Activated T-helper 17 cell treated with anti-CD3 and anti-CD28 coated beads, Interleukin-2, amount 50 U/mL, for 72 hours (primary cell): ENCODE measurements around the gene WBP1L. TPM values are rescaled to one million over a fixed set of nuclear protein-coding genes. Genes with fewer than 3 reads are reported as not detected.
"Not testable (repeated sequence)": the region's sequence is repeated elsewhere in the genome, so short reads cannot be mapped to it uniquely, and the experiment has no call there.

Experiments
- ATAC-seq: fragments of 150-1000 bp; cut with Tn5 transposase; replicated peaks from 2 replicates; pipeline ENCODE4 v1.10.0; 2021; ENCODE audit warnings: mild to moderate bottlenecking, moderate library complexity
- H3K27ac Mint-ChIP-seq: one replicate; pipeline ENCODE4 v1.8.0; 2022; ENCODE audit warnings: mixed read lengths
- H3K27me3 Mint-ChIP-seq: one replicate; pipeline ENCODE4 v1.8.0; 2022; ENCODE audit warnings: mixed read lengths
- H3K36me3 Mint-ChIP-seq: one replicate; pipeline ENCODE4 v1.8.0; 2022; ENCODE audit warnings: low read depth, mild to moderate bottlenecking, mixed read lengths
- H3K4me1 Mint-ChIP-seq: one replicate; pipeline ENCODE4 v1.8.0; 2022; ENCODE audit warnings: mixed read lengths
- H3K4me3 Mint-ChIP-seq: one replicate; pipeline ENCODE4 v1.8.0; 2022; ENCODE audit warnings: mild to moderate bottlenecking, mixed read lengths
- H3K9me3 Mint-ChIP-seq: one replicate; pipeline ENCODE4 v1.8.0; 2022; ENCODE audit warnings: mixed read lengths
- total RNA-seq, 2 donors: library from RNA; stranded (reverse); gene quantifications; one replicate each; pipeline ENCODE4 v1.2.3, GENCODE V29; 2022

Gene WBP1L
- total RNA-seq, 2 donors from 2014 or later, result 18.4 to 24.8 TPM

- no peak for ATAC-seq
- H3K4me3 Mint-ChIP-seq, result no peak overlapping the region
Observed at GRCh38 chr10:102813734-102814452, 70.1 kb downstream of the WBP1L start.

DNA sequence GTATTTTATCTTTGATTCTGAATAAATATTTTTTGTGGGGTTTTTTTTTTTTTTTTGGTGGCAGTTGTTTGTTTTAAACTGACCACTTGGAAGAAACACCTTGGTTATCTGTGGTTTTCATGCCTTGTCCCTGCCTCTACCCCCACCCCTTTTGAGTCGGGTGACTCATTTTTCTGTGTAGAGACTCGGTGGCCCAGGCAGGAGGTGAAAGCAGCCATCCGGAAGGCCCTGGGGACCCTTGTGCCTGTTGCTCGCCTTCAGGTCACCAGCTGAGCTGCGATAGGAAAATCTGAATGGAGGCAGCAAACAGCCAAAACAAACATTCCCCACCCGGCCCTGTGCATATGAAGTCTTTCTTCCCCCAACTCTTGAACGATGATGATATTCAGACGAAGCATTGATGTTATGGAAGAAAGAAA lies 70.7 kb downstream of the WBP1L start:
- H3K27me3 Mint-ChIP-seq, result no peaks in the 10 kb centered on the region
- ATAC-seq, result no peak
- H3K36me3 Mint-ChIP-seq, result peaks cover 61% of the 10 kb centered on the region
- no peak overlapping the region for H3K27ac Mint-ChIP-seq
- H3K4me1 Mint-ChIP-seq, result no peaks in the 10 kb centered on the region
- no peaks in the 10 kb centered on the region for H3K9me3 Mint-ChIP-seq
- H3K4me3 Mint-ChIP-seq, result no peak overlapping the region

More at GRCh38 chr10:102813734-102814452, 70.1 kb downstream of the WBP1L start:
- H3K36me3 Mint-ChIP-seq, result peaks cover 64% of the 10 kb centered on the region
- H3K27me3 Mint-ChIP-seq, result no peaks in the 10 kb centered on the region
- H3K27ac Mint-ChIP-seq, result no peak overlapping the region
- no peaks in the 10 kb centered on the region for H3K4me1 Mint-ChIP-seq
- no peaks in the 10 kb centered on the region for H3K9me3 Mint-ChIP-seq

DNA sequence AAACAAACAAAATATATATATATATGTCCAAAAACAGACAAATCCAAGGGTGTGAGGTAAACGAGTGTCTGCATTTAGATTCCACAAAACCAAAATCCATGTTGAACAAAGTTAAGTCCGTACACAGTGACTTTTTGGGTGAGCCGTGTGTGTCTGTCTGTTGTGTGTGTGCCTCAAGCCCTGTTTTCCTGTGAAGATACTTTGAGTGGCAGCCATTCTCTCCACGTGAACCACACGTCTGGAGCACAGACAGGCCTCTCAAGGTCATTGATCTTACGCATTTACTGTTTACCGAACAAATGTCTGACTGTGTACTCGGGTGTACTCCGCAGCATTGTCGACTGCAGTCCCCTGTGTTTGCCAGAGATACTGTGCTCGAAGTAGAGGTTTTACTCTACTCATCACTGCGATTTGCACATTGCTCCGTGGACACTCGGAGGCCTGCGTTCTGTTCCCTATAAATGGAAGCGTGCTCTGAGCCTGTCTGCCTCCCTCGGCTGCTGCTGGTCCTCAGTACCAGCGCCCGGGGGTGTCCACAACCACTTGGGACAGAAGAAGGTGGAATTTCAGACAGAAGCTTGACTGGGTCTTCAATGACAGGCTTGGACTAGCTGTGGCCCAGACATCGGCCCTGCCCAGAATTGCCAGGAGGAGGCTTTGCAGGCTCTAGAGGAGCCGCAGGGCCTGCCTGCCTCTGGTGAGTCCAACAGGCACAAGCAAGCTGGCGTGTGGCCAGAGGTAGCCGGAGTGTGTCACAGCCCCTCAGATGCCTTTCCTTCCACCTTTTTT lies 71.3 kb downstream of the WBP1L start:
- no peak overlapping the region for H3K27ac Mint-ChIP-seq

GRCh38 chr10:102815790-102816549 lies 72.2 kb downstream of the WBP1L start:
- Mint-ChIP-seq H3K4me3 (no peak overlapping the region), H3K4me1 (no peaks in the 10 kb centered on the region), H3K27ac (no peak overlapping the region), H3K36me3 (peaks cover 46% of the 10 kb centered on the region), H3K9me3 (no peaks in the 10 kb centered on the region), H3K27me3 (no peaks in the 10 kb centered on the region)
- ATAC-seq, result no peak

More for the DNA sequence above, 71.3 kb downstream of the WBP1L start:
- no peak overlapping the region for H3K4me3 Mint-ChIP-seq
- peaks cover 55% of the 10 kb centered on the region for H3K36me3 Mint-ChIP-seq
- H3K4me1 Mint-ChIP-seq, result no peaks in the 10 kb centered on the region
- no peaks in the 10 kb centered on the region for H3K27me3 Mint-ChIP-seq
- no peak for ATAC-seq
- H3K9me3 Mint-ChIP-seq, result no peaks in the 10 kb centered on the region

DNA sequence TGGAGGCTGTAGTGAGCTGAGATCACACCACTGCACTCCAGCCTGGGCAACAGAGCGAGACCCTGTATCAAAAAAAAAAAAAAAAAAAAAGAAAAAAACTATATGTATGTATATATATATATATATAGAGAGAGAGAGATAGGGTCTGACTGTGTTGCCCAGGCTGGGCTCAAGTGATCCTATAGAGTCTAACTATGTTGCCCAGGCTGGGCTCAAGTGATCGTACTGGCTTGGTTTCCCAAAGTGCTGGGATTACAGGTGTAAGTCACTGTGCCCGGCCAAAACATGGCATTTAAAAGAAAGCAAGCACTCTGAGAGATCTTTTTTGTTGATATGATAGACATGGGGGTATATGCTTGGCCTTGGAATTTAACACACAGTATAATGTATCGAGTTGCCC lies 73.4 kb downstream of the WBP1L start:
- Mint-ChIP-seq H3K27ac (no peak overlapping the region), H3K27me3 (no peaks in the 10 kb centered on the region), H3K4me3 (no peak overlapping the region), H3K36me3 (peaks cover 34% of the 10 kb centered on the region), H3K4me1 (no peaks in the 10 kb centered on the region), H3K9me3 (no peaks in the 10 kb centered on the region)
- ATAC-seq, result no peak

DNA sequence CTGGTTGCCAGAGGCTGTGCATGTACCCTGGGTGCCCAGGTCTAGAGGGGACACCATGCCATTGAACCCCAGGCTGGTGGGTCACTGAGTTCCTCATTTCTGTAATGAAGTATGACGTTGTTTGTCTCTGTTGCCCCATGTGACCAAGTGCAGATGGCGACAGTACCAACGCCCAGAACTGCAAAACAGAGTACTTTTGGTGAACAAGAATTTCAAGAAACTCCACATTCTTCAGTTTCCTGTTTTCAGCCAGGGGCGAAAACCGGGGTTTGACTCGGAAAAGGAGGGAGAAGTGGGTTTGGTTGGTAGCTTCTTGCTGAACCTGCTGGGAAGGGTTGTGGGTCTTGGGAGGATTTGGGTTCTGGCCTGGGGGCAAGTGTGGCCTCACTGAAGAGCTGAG lies 75.3 kb downstream of the WBP1L start:
- Mint-ChIP-seq H3K36me3 (peaks cover 15% of the 10 kb centered on the region), H3K27ac (no peak overlapping the region), H3K4me3 (no peak overlapping the region), H3K9me3 (no peaks in the 10 kb centered on the region), H3K27me3 (no peaks in the 10 kb centered on the region), H3K4me1 (no peaks in the 10 kb centered on the region)
- ATAC-seq, result no peak

DNA sequence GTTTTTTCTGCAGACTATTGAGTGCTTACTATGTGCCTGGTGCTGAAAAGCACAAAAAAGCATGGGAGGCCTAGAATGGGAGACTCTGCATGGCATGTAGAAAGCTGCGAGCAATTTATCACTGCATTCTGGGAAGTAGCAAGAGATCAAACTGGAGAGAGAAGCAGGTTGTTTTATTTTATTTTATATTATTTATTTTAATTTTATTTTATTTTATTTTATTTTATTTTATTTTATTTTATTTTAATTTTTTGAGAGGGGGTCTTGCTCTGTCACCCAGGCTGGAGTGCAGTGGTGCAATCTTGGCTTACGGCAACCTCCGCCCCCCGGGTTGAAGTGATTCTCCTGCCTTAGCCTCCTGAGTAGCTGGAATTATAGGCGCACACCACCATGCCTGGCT lies 76.3 kb downstream of the WBP1L start:
- H3K36me3 Mint-ChIP-seq, H3K4me3 Mint-ChIP-seq, H3K27me3 Mint-ChIP-seq, H3K4me1 Mint-ChIP-seq, H3K9me3 Mint-ChIP-seq, ATAC-seq: not testable (repeated sequence)
- H3K27ac Mint-ChIP-seq, result peak overlapping the region; percentile 24

DNA sequence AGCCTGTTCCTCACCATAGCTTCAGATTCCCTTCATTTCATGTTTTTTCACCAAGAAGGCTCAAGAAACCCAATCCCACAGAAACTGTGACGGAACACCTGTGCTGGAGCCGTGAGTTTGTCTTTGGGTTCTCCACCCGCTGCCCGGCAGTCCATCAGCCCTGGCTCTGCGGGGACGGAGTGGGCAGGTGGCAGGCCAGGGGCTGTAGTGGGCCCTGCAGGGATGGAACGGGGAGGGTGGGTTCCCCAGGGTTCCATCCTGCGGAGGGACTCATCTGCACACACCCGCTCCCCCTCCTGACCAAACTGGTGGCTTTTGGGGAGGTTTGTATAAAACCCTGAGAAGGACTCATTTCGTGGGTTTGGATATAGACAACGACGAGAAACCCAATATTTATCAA lies 78.5 kb downstream of the WBP1L start:
- ATAC-seq, result no peak
- Mint-ChIP-seq H3K36me3 (no peaks in the 10 kb centered on the region), H3K9me3 (no peaks in the 10 kb centered on the region), H3K27ac (no peak overlapping the region), H3K4me1 (no peaks in the 10 kb centered on the region), H3K4me3 (no peak overlapping the region), H3K27me3 (no peaks in the 10 kb centered on the region)

GRCh38 chr10:102824664-102825063 lies 80.9 kb downstream of the WBP1L start:
- no peaks in the 10 kb centered on the region for H3K4me1 Mint-ChIP-seq
- no peaks in the 10 kb centered on the region for H3K36me3 Mint-ChIP-seq
- H3K27me3 Mint-ChIP-seq, result no peaks in the 10 kb centered on the region
- no peak overlapping the region for H3K27ac Mint-ChIP-seq
- no peak for ATAC-seq
- no peaks in the 10 kb centered on the region for H3K9me3 Mint-ChIP-seq
- no peak overlapping the region for H3K4me3 Mint-ChIP-seq

DNA sequence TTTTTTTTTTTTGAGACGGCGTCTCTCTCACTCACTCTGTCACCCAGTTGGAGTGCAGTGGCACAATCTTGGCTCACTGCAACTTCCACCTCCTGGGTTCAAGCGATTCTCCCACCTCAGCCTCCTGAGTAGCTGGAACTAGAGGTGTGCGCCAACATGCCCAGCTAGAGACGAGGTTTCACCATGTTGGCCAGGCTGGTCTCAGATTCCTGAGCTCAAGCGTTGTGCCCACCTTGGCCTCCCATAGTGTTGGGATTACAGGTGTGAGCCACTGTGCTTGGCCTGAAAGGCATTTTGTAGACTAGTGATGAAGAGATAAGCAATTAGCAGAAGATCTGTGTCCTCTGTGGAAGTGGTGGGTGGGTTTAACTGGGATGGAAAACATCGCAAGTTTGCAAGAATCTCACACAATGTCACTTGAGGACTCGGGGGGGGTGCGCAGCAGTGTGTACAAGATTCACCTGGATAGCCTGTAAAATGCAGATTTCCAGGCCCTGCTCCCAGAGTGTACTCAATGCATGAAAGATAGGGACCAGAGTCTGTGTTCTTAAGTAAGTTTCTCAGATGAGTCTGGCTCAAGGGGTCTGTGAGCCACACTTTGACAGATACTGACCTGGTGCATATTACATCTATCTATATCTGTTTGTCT lies 82.5 kb downstream of the WBP1L start:
- H3K27me3 Mint-ChIP-seq, result no peaks in the 10 kb centered on the region
- no peak overlapping the region for H3K4me3 Mint-ChIP-seq

DNA sequence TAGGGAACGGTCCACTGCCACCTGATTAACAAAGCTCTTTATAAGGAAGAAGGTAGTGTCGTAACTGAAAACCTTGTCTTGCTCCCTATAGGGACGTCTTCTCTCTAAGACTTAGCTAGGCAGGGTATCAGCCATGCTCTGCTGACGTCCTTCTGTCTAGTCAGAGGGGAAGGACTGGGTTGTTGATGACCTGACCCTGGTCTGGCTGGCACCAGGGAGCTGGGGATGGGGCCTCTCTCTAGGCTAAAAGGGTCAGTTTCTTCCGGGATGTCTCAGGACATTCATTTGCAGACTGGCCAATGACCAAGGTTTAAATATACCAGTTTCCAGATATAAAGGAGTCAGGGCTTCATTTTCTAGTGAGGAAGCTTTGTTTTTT lies 83.8 kb downstream of the WBP1L start:
- no peak for ATAC-seq
- no peak overlapping the region for H3K4me3 Mint-ChIP-seq
- H3K4me1 Mint-ChIP-seq, result no peaks in the 10 kb centered on the region
- H3K36me3 Mint-ChIP-seq, result no peaks in the 10 kb centered on the region
- no peak overlapping the region for H3K27ac Mint-ChIP-seq
- H3K27me3 Mint-ChIP-seq, result no peaks in the 10 kb centered on the region
- no peaks in the 10 kb centered on the region for H3K9me3 Mint-ChIP-seq

More for the DNA sequence above, 82.5 kb downstream of the WBP1L start:
- H3K36me3 Mint-ChIP-seq, result no peaks in the 10 kb centered on the region
- H3K4me1 Mint-ChIP-seq, result no peaks in the 10 kb centered on the region
- H3K9me3 Mint-ChIP-seq, result no peaks in the 10 kb centered on the region
- no peak for ATAC-seq
- H3K27ac Mint-ChIP-seq, result no peak overlapping the region

GRCh38 chr10:102831322-102832071 lies 87.7 kb downstream of the WBP1L start:
- no peak overlapping the region for H3K27ac Mint-ChIP-seq
- no peaks in the 10 kb centered on the region for H3K4me1 Mint-ChIP-seq
- H3K4me3 Mint-ChIP-seq, result no peak overlapping the region
- H3K36me3 Mint-ChIP-seq, result no peaks in the 10 kb centered on the region
- ATAC-seq, result no peak
- H3K9me3 Mint-ChIP-seq, result no peaks in the 10 kb centered on the region
- no peaks in the 10 kb centered on the region for H3K27me3 Mint-ChIP-seq

DNA sequence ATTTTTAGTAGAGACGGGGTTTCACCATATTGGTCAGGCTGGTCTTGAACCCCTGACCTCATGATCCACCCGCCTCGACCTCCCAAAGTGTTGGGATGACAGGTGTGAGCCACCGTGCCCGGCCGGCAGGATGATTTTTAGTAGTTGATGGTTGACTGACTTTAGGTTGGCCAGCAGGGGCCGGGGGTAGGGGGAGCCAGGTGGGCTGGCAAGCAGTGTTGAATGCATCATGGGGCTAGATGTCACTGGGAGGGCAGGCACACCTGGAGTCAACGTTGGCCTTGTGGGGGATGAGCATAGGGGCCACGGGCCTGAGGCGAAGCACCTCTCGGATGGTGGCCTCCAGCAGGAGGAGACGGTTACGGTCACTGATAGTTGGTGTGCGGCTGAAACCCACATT lies 88.5 kb downstream of the WBP1L start:
- Mint-ChIP-seq H3K27me3 (no peaks in the 10 kb centered on the region), H3K27ac (no peak overlapping the region), H3K36me3 (no peaks in the 10 kb centered on the region), H3K4me3 (no peak overlapping the region), H3K4me1 (no peaks in the 10 kb centered on the region), H3K9me3 (no peaks in the 10 kb centered on the region)
- ATAC-seq, result no peak

- H3K36me3 Mint-ChIP-seq, result no peaks in the 10 kb centered on the region
- no peaks in the 10 kb centered on the region for H3K9me3 Mint-ChIP-seq
- no peak overlapping the region for H3K4me3 Mint-ChIP-seq
- H3K4me1 Mint-ChIP-seq, result no peaks in the 10 kb centered on the region
- H3K27me3 Mint-ChIP-seq, result no peaks in the 10 kb centered on the region
- ATAC-seq, result no peak
- H3K27ac Mint-ChIP-seq, result no peak overlapping the region
Observed at GRCh38 chr10:102832987-102833386, 89.2 kb downstream of the WBP1L start.
